Mesendoderm (in vitro differentiated cells): ENCODE measurements around the gene CAPN1.

Experiments used
- DNase-seq: peaks from one replicate; pipeline ENCODE4 v3.0.0; 2013
- H2AK5ac ChIP-seq: 2 replicates; pipeline ENCODE4 v1.6.1; 2013; ENCODE audit warnings: low read length, inconsistent platforms
- H2BK120ac ChIP-seq: 2 replicates; pipeline ENCODE4 v1.6.1; 2013; ENCODE audit warnings: low read depth, mild to moderate bottlenecking, low read length, moderate library complexity, mixed read lengths
- H2BK15ac ChIP-seq: replicated peaks from 2 replicates; pipeline ENCODE4 v1.6.1; 2013; ENCODE audit warnings: low read depth, mild to moderate bottlenecking, moderate library complexity
- H2BK5ac ChIP-seq: 2 replicates; pipeline ENCODE4 v1.6.1; 2013; ENCODE audit warnings: low read length, inconsistent platforms
- H3K18ac ChIP-seq: 2 replicates; pipeline ENCODE4 v1.6.1; 2013; ENCODE audit warnings: mild to moderate bottlenecking, low read length, mixed read lengths
- H3K23ac ChIP-seq: one replicate; pipeline ENCODE4 v1.6.1; 2013; ENCODE audit warnings: low read length
- H3K27ac ChIP-seq: 2 replicates; pipeline ENCODE4 v1.5.1; 2013; ENCODE audit warnings: low read depth, mild to moderate bottlenecking, inconsistent platforms, low read length, moderate library complexity
- H3K27me3 ChIP-seq: 2 replicates; pipeline ENCODE4 v1.6.1; 2013; ENCODE audit warnings: low read length, control low read depth, mild to moderate bottlenecking, inconsistent platforms; ENCODE audit not compliant: insufficient read depth, poor library complexity
- H3K36me3 ChIP-seq: 2 replicates; pipeline ENCODE4 v1.6.1; 2013; ENCODE audit warnings: low read length, inconsistent platforms; ENCODE audit not compliant: control insufficient read depth, insufficient read depth
- H3K4ac ChIP-seq: one replicate; pipeline ENCODE4 v1.6.1; 2013; ENCODE audit warnings: low read depth, mild to moderate bottlenecking, low read length, moderate library complexity
- H3K4me1 ChIP-seq: 2 replicates; pipeline ENCODE4 v1.6.1; 2013; ENCODE audit warnings: low read depth, low read length, inconsistent platforms; ENCODE audit not compliant: control insufficient read depth
- H3K4me2 ChIP-seq: 2 replicates; pipeline ENCODE4 v1.6.1; 2013; ENCODE audit warnings: low read length
- H3K4me3 ChIP-seq: 2 replicates; pipeline ENCODE4 v1.5.1; 2013; ENCODE audit warnings: mild to moderate bottlenecking, low read length
- H3K56ac ChIP-seq: one replicate; pipeline ENCODE4 v1.6.1; 2013; ENCODE audit warnings: low read length
- H3K79me1 ChIP-seq: 2 replicates; pipeline ENCODE4 v1.6.1; 2013; ENCODE audit warnings: low read length, inconsistent platforms
- H3K79me2 ChIP-seq: 2 replicates; pipeline ENCODE4 v1.6.1; 2013; ENCODE audit warnings: mild to moderate bottlenecking, low read length; ENCODE audit not compliant: control insufficient read depth, insufficient read depth
- H3K9ac ChIP-seq: 2 replicates; pipeline ENCODE4 v1.6.1; 2013; ENCODE audit warnings: low read length, inconsistent platforms
- H4K5ac ChIP-seq: one replicate; pipeline ENCODE4 v1.6.1; 2013; ENCODE audit warnings: low read length
- H4K8ac ChIP-seq: one replicate; pipeline ENCODE4 v1.6.1; 2013; ENCODE audit warnings: low read depth, mild to moderate bottlenecking, control low read depth, low read length, moderate library complexity
- WGBS: extraction: QIAGEN DNeasy Blood & Tissue Kit; methylation state at CpG from one replicate; pipeline ENCODE4 v1.1.7; 2013; ENCODE audit warnings: low lambda C conversion rate, missing lambda C conversion rate; ENCODE audit not compliant: insufficient coverage; ENCODE audit errors: extremely low coverage; 5-methylcytosine and 5-hydroxymethylcytosine counted together

CAPN1 gene

DNA sequence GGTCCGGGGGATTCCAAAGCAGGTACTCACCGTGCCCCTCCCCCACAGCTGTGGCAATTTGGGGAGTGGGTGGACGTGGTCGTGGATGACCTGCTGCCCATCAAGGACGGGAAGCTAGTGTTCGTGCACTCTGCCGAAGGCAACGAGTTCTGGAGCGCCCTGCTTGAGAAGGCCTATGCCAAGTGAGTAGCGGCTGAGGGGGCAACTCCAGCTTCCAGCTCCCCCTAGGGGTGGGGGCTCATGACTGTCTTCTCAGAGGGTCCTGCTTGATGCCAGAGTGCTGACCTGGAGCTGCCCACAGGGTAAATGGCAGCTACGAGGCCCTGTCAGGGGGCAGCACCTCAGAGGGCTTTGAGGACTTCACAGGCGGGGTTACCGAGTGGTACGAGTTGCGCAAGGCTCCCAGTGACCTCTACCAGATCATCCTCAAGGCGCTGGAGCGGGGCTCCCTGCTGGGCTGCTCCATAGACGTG lies 4.2 kb downstream of the CAPN1 start:
- Histone ChIP-seq H3K4ac (no peak overlapping the region), H3K4me1 (peaks cover 11% of the 10 kb centered on the region), H2BK5ac (no peak overlapping the region), H3K9ac (no peak overlapping the region), H2BK120ac (no peak overlapping the region), H3K4me2 (no peak overlapping the region), H3K27me3 (no peaks in the 10 kb centered on the region), H3K79me1 (peaks cover 16% of the 10 kb centered on the region), H3K18ac (no peak overlapping the region), H3K4me3 (no peak overlapping the region), H3K27ac (no peak overlapping the region), H3K36me3 (peaks cover 14% of the 10 kb centered on the region), H4K5ac (no peak overlapping the region), H4K8ac (no peak overlapping the region), H3K79me2 (peaks cover 4% of the 10 kb centered on the region), H2AK5ac (no peak overlapping the region), H3K56ac (no peak overlapping the region), H3K23ac (no peak overlapping the region), H2BK15ac (no peak overlapping the region)
- WGBS, result no CpG with 5 or more reads among the region's 18 CpGs
- DNase-seq, result no peak

DNA sequence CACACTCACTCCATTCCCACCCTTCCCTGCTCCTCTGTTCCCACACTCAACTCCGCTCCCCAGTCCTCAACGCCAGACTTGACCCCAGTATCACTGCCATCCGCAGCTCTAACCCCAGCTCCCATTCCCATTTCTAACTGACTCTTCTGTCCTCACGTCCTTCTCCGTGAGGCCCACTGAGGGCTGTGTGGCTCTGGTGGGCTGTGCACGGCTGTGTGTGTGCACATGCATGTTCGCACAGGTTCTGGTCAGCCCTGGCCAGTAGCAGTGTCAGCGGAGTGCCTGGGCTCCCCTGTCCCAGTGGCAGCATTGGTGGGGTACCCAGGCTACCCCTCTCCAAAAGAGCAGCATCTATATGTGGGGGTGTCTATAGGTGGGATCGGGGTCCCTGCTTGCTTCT lies 5.0 kb downstream of the CAPN1 start:
- Histone ChIP-seq H3K4me3 (no peak overlapping the region), H3K79me1 (peaks cover 16% of the 10 kb centered on the region), H3K36me3 (peaks cover 14% of the 10 kb centered on the region), H3K79me2 (peaks cover 4% of the 10 kb centered on the region), H3K9ac (no peak overlapping the region), H3K27ac (no peak overlapping the region), H3K27me3 (no peaks in the 10 kb centered on the region), H3K18ac (no peak overlapping the region), H3K56ac (no peak overlapping the region), H3K4ac (no peak overlapping the region), H2BK120ac (no peak overlapping the region), H2AK5ac (no peak overlapping the region), H2BK15ac (no peak overlapping the region), H3K4me2 (no peak overlapping the region), H4K5ac (no peak overlapping the region), H3K4me1 (peaks cover 11% of the 10 kb centered on the region), H3K23ac (no peak overlapping the region), H2BK5ac (no peak overlapping the region), H4K8ac (no peak overlapping the region)
- DNase-seq, result no peak
- no CpG with 5 or more reads among the region's 9 CpGs for WGBS

DNA sequence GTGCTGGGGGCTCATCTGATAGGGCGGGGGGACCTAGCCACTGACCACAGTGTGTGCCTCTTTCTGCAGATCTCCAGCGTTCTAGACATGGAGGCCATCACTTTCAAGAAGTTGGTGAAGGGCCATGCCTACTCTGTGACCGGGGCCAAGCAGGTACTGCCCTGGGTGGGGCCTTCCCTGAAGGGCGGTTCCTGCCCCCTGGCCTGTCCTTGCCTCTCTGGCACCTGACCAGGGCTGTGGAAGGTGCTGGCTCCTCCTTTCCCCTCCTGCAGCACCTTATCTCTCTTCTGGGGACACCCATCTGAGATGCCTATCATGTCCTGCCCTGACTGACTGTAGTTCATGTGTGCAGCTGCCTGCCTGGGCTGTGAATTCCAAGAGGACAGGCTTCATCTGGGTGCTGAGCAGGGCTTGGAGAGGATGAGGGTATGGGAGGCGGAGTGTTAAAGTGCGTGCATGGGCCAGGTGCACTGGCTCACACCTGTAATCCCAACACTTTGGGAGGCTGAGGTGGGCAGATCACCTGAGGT lies 5.5 kb downstream of the CAPN1 start:
- Histone ChIP-seq H3K18ac (no peak overlapping the region), H3K79me1 (peaks cover 16% of the 10 kb centered on the region), H4K8ac (no peak overlapping the region), H3K4me3 (no peak overlapping the region), H3K36me3 (peaks cover 14% of the 10 kb centered on the region), H3K4ac (no peak overlapping the region), H3K23ac (no peak overlapping the region), H3K4me1 (peaks cover 11% of the 10 kb centered on the region), H2BK120ac (no peak overlapping the region), H4K5ac (no peak overlapping the region), H3K4me2 (no peak overlapping the region), H3K9ac (no peak overlapping the region), H3K27ac (no peak overlapping the region), H3K27me3 (no peaks in the 10 kb centered on the region), H2BK5ac (no peak overlapping the region), H3K79me2 (peaks cover 4% of the 10 kb centered on the region), H3K56ac (no peak overlapping the region), H2BK15ac (no peak overlapping the region), H2AK5ac (no peak overlapping the region)
- no peak for DNase-seq
- WGBS, result no CpG with 5 or more reads among the region's 6 CpGs

DNA sequence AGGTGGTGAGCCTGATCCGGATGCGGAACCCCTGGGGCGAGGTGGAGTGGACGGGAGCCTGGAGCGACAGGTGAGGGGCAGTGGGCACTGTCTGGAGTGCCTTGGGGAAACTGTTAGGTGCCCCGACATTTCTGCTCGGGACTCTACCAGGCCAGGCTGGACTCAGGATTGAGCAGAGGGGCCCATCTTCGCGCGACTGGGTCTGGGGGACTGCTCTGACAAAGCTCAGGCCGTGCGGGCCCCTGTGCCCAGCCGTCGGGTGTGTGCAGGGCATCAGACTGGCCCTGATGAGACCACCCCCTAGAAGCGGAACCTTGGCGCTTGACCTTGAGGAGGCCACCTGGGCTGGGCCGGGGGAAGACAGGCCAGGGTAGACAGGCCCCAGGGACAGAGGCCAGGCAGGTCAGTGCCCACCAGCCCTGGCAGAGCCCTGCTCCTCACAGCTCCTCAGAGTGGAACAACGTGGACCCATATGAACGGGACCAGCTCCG lies 6.3 kb downstream of the CAPN1 start:
- Histone ChIP-seq H3K27ac (no peak overlapping the region), H2AK5ac (no peak overlapping the region), H3K18ac (no peak overlapping the region), H4K8ac (no peak overlapping the region), H3K4me2 (no peak overlapping the region), H2BK120ac (no peak overlapping the region), H2BK15ac (no peak overlapping the region), H3K9ac (no peak overlapping the region), H3K36me3 (peaks cover 14% of the 10 kb centered on the region), H3K79me2 (no peaks in the 10 kb centered on the region), H3K4me1 (peaks cover 8% of the 10 kb centered on the region), H3K79me1 (peaks cover 12% of the 10 kb centered on the region), H3K23ac (no peak overlapping the region), H3K27me3 (no peaks in the 10 kb centered on the region), H2BK5ac (no peak overlapping the region), H4K5ac (no peak overlapping the region), H3K4ac (no peak overlapping the region), H3K56ac (no peak overlapping the region), H3K4me3 (no peak overlapping the region)
- no peak for DNase-seq
- no CpG with 5 or more reads among the region's 20 CpGs for WGBS

DNA sequence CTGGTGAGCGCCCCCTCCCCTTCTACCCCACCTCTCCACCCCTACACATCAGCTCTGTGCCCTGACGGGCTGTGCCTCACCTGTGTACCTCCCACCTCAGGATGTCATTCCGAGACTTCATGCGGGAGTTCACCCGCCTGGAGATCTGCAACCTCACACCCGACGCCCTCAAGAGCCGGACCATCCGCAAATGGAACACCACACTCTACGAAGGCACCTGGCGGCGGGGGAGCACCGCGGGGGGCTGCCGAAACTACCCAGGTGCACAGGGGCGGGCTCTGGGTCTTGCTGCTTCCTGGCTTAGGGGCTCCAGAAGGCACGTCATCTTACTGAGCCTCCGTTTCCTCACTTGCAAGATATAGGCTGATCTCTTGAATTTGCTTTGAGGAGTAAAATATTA lies 6.8 kb downstream of the CAPN1 start:
- H3K27me3 ChIP-seq, result no peaks in the 10 kb centered on the region
- no CpG with 5 or more reads among the region's 18 CpGs for WGBS
- no peak overlapping the region for H3K4ac ChIP-seq
- H2BK120ac ChIP-seq, result no peak overlapping the region
- H4K5ac ChIP-seq, result no peak overlapping the region
- no peak overlapping the region for H3K4me2 ChIP-seq
- DNase-seq, result no peak
- peaks cover 14% of the 10 kb centered on the region for H3K36me3 ChIP-seq
- H3K4me1 ChIP-seq, result peaks cover 5% of the 10 kb centered on the region
- H2BK15ac ChIP-seq, result no peak overlapping the region
- no peak overlapping the region for H3K4me3 ChIP-seq
- H3K9ac ChIP-seq, result no peak overlapping the region
- no peak overlapping the region for H2AK5ac ChIP-seq
- no peak overlapping the region for H3K18ac ChIP-seq
- peaks cover 8% of the 10 kb centered on the region for H3K79me1 ChIP-seq
- no peak overlapping the region for H2BK5ac ChIP-seq
- no peak overlapping the region for H4K8ac ChIP-seq
- H3K79me2 ChIP-seq, result no peaks in the 10 kb centered on the region
- H3K56ac ChIP-seq, result no peak overlapping the region
- H3K23ac ChIP-seq, result no peak overlapping the region
- H3K27ac ChIP-seq, result no peak overlapping the region

GRCh38 chr11:65189191-65189590 lies 7.5 kb downstream of the CAPN1 start:
- no peak overlapping the region for H4K5ac ChIP-seq
- no peak overlapping the region for H2BK5ac ChIP-seq
- no peak for DNase-seq
- H4K8ac ChIP-seq, result no peak overlapping the region
- H3K4me1 ChIP-seq, result no peaks in the 10 kb centered on the region
- no peaks in the 10 kb centered on the region for H3K27me3 ChIP-seq
- no peak overlapping the region for H3K4me3 ChIP-seq
- H2AK5ac ChIP-seq, result no peak overlapping the region
- H3K4me2 ChIP-seq, result no peak overlapping the region
- H3K27ac ChIP-seq, result no peak overlapping the region
- peaks cover 14% of the 10 kb centered on the region for H3K36me3 ChIP-seq
- WGBS, result no CpG with 5 or more reads among the region's 10 CpGs
- no peak overlapping the region for H3K9ac ChIP-seq
- H3K18ac ChIP-seq, result no peak overlapping the region
- no peak overlapping the region for H3K4ac ChIP-seq
- H2BK15ac ChIP-seq, result no peak overlapping the region
- H3K23ac ChIP-seq, result no peak overlapping the region
- H2BK120ac ChIP-seq, result no peak overlapping the region
- no peak overlapping the region for H3K56ac ChIP-seq
- peaks cover 7% of the 10 kb centered on the region for H3K79me1 ChIP-seq
- H3K79me2 ChIP-seq, result no peaks in the 10 kb centered on the region
